Measurements from ENCODE around the gene AUP1. TPM values are rescaled to one million over a fixed set of nuclear protein-coding genes. Genes with fewer than 3 reads are reported as not detected.

The AUP1 gene
- total and polyA plus RNA-seq, 2 of the 8 experiments (the other 6 are each of a cell fraction or from before 2014, with no cell fraction given), result 83.4 to 121 TPM

GRCh38 chr2:74551942-74552913 lies 22.7 kb upstream of the AUP1 start:
- H3K36me3 ChIP-seq (ENCODE audit: control insufficient read depth in 2 of 4, insufficient read depth in 4 of 4, low read length in 3 of 4), result peaks cover 0 to 3% (median 0%) of the 10 kb centered on the region in 4 experiments; a peak in 1 of 8 replicates
- peak overlapping the region; percentile 93 to 94 for H3K4me2 ChIP-seq (ENCODE audit: insufficient read depth in 1 of 2, low read depth in 2 of 2, low read length in 2 of 2)
- TF ChIP-seq SP1 (IDR thresholded peaks at IDR 0.05; ENCODE audit: low read depth, low read length), result no peak
- no peak for TF ChIP-seq FOSL1 (IDR thresholded peaks at IDR 0.05; ENCODE audit: insufficient read depth, low read depth, low read length)
- H2BK15ac ChIP-seq (ENCODE audit: low read length), result no peak overlapping the region
- peak overlapping the region in 2 of 4 experiments; percentile 86 to 94; a peak in 4 of 8 replicates for H3K4me3 ChIP-seq (ENCODE audit: extremely low read depth in 1 of 4, insufficient read depth in 2 of 4, low read depth in 3 of 4, low read length in 4 of 4)
- POLR2A ChIA-PET (ENCODE audit: partially characterized antibody), result interaction anchor here (0.7 to 1.5 kb wide), 6 partner anchors 23 to 283 kb away, joined by 3 to 6 read pairs (median 3); partner anchors contain the start of genes AUP1 and HTRA2
- WGBS, 2 experiments (ENCODE audit: extremely low coverage in 1 of 2, insufficient coverage in 1 of 2, insufficient read length in 1 of 2, insufficient replicate concordance in 2 of 2, low coverage in 1 of 2, low lambda C conversion rate in 2 of 2, missing lambda C conversion rate in 1 of 2), result 81% methylated on average over 21 of the region's 21 CpGs; no CpG with 5 or more reads in 1 of the 2 experiments
- peaks cover 2 to 4% of the 10 kb centered on the region in 2 experiments for H4K20me1 ChIP-seq (replicated peaks in 1 of 2; ENCODE audit: control insufficient read depth in 1 of 2, insufficient read depth in 2 of 2, low read length in 2 of 2)
- CTCF ChIA-PET (ENCODE audit: partially characterized antibody), result interaction anchor here (1.5 to 2.8 kb wide), 3 partner anchors 20 to 78 kb away, joined by 4 to 12 read pairs (median 5); no protein-coding TSS in a partner anchor
- H3K56ac ChIP-seq (replicated peaks; ENCODE audit: insufficient read length, low read depth, low read length), result no peak overlapping the region
- H2AFZ ChIP-seq (ENCODE audit: low read length), result no peak overlapping the region
- H3K27ac ChIP-seq (ENCODE audit: low read depth, low read length), result no peak overlapping the region
- peaks cover 27% of the 10 kb centered on the region for H3K23me2 ChIP-seq (ENCODE audit: low read depth, low read length)
- peaks cover 4 to 67% (median 44%) of the 10 kb centered on the region in 4 experiments for H3K27me3 ChIP-seq (replicated peaks in 1 of 4; ENCODE audit: control insufficient read depth in 3 of 4, extremely low read depth in 1 of 4, insufficient read depth in 3 of 4, low read length in 3 of 4)
- H2BK20ac ChIP-seq (ENCODE audit: low read length), result 0 out of 2 replicates have a peak overlapping the region, but pooled peaks have one; percentile 9
- H3K18ac ChIP-seq (ENCODE audit: extremely low read depth, low read length), result no peak overlapping the region
- no peaks in the 10 kb centered on the region for H3K9me3 ChIP-seq (ENCODE audit: insufficient read depth in 2 of 2, low read depth in 1 of 2, low read length in 1 of 2)
- FAIRE-seq (no peak), DNase-seq (ENCODE audit: low read depth in 1 of 2, low spot score in 2 of 2) (no peak)
- no peaks in the 10 kb centered on the region; the same call in 1 of the 2 replicates for H3K79me1 ChIP-seq (ENCODE audit: low read depth, low read length)
- H3K4me1 ChIP-seq (replicated peaks in 1 of 4; ENCODE audit: control insufficient read depth in 3 of 4, insufficient read depth in 4 of 4, low read length in 3 of 4), result peaks cover 5 to 18% (median 10%) of the 10 kb centered on the region in 4 experiments
- H2BK5ac ChIP-seq (ENCODE audit: low read depth, low read length), result no peak overlapping the region
- H4K5ac ChIP-seq (ENCODE audit: insufficient read length, low read depth, low read length), result no peak overlapping the region
- no peak overlapping the region for H2BK120ac ChIP-seq (replicated peaks; ENCODE audit: low read depth, low read length)
- H3K14ac ChIP-seq (ENCODE audit: insufficient read length), result no peak overlapping the region
- H3K79me2 ChIP-seq (ENCODE audit: control insufficient read depth in 1 of 2, insufficient read depth in 2 of 2, low read length in 2 of 2), result no peaks in the 10 kb centered on the region
- no peak overlapping the region for H4K91ac ChIP-seq (replicated peaks; ENCODE audit: insufficient read length, low read length)
- no peak overlapping the region for H3K9ac ChIP-seq (replicated peaks in 1 of 4; ENCODE audit: extremely low read depth in 1 of 4, low read depth in 3 of 4, low read length in 3 of 4)
- no peak overlapping the region for H2BK12ac ChIP-seq (ENCODE audit: low read depth, low read length)
- no peak overlapping the region for H4K8ac ChIP-seq (ENCODE audit: extremely low read depth, insufficient read depth, low read length)
- no peak overlapping the region for H3K23ac ChIP-seq (ENCODE audit: insufficient read length)
- H2AK5ac ChIP-seq (ENCODE audit: low read depth, low read length), result no peak overlapping the region; the same call in 1 of the 2 replicates
- no peak overlapping the region for H3K4ac ChIP-seq (replicated peaks; ENCODE audit: insufficient read length, low read depth, low read length)
